ENCODE data around the gene ALS2CL. TPM values are rescaled to one million over a fixed set of nuclear protein-coding genes. Genes with fewer than 3 reads are reported as not detected.

Gene ALS2CL
- total RNA-seq, 3 donors from 2014 or later = 28.5 to 68.1 (median 43.7) TPM

DNA sequence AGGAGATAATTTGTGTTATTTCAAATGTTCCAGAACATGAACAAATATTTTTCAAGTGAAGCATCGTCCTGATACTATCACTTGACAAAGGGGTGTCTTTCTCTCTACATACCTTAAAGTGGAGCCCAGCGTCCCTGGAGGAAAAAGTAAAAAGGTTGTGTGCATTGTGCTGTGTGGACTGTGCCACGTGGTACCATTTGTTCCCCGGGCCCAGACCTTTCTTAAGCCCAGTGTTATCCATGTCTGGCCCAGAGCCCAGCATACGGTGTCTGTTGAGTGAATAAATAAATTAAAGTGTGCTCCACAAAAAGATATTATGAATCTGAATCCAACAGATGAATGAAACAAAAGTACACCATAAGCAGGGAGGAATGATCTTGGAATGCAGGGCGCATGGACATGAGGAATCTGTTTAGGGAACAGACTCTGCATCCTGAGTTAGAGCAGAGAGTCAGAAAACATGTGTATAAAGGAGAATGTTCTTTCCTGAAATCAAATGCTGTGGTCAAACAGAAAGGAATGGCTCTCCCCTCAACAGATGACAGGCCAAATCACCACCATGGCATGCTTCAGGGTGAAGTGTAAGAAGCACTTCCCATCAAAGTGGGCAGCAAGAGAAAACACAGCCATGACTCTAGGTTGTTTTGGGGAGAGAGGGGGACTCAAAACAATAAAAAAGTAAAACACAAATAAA, 32.3 kb upstream of the ALS2CL start:
- DNase-seq (no peak), ATAC-seq (no peak)
- intact Hi-C loops (cut with DNase I, micrococcal nuclease) = no loop called here

DNA sequence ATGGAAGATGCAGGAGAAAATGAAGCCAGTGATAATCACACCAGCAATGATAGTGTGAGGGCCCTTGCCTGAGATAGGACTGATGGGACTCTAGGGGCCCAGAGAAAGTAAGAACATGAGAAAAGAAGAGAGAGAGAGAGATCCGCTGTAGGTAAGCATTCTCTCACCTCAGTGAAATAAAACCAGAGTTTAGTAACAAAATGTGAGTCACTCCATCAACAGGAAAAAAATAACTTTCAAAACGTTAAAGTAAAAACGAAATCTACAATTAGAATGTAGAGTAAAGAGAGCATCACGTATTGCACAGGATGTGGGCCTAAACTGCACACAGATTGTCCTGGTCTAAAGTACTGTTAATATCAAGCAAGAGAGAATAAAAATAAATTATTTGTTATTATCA, 30.9 kb upstream of the ALS2CL start:
- Histone ChIP-seq H3K4me3 (no peak overlapping the region), H3K4me1 (ENCODE audit: low read depth) (no peaks in the 10 kb centered on the region), H3K9me3 (no peaks in the 10 kb centered on the region), H3K36me3 (ENCODE audit: low read depth) (no peaks in the 10 kb centered on the region)
- intact Hi-C loops (cut with DNase I, micrococcal nuclease) = no loop called here
- TF ChIP-seq, protein P1, sequence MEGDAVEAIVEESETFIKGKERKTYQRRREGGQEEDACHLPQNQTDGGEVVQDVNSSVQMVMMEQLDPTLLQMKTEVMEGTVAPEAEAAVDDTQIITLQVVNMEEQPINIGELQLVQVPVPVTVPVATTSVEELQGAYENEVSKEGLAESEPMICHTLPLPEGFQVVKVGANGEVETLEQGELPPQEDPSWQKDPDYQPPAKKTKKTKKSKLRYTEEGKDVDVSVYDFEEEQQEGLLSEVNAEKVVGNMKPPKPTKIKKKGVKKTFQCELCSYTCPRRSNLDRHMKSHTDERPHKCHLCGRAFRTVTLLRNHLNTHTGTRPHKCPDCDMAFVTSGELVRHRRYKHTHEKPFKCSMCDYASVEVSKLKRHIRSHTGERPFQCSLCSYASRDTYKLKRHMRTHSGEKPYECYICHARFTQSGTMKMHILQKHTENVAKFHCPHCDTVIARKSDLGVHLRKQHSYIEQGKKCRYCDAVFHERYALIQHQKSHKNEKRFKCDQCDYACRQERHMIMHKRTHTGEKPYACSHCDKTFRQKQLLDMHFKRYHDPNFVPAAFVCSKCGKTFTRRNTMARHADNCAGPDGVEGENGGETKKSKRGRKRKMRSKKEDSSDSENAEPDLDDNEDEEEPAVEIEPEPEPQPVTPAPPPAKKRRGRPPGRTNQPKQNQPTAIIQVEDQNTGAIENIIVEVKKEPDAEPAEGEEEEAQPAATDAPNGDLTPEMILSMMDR (IDR thresholded peaks at IDR 0.05) = no peak
- ATAC-seq (no peak), DNase-seq (no peak)

More for the DNA sequence above, 32.3 kb upstream of the ALS2CL start:
- H3K9me3 ChIP-seq = no peaks in the 10 kb centered on the region
- H3K4me3 ChIP-seq = no peak overlapping the region
- TF ChIP-seq, protein P1 (IDR thresholded peaks at IDR 0.05) = no peak
- no peaks in the 10 kb centered on the region for H3K36me3 ChIP-seq (ENCODE audit: low read depth)
- H3K4me1 ChIP-seq (ENCODE audit: low read depth) = no peaks in the 10 kb centered on the region

DNA sequence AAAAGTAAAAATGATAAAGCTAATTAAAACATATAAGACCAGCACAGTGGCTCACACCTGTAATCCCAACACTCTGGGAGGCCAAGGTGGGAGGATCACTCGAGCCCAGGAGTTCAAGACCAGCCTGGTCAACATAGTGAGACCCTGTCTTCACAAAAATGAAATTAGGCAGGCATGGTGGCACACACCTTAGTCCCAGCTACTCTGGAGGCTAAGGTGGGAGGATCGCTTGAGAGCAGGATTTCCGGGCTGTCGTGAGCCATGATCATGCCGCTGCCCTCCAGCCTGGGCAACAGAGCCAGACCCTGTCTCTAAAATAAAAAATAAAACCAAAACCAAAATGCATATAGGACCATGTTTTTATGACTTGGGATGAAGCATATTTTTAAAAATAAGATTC, 29.0 kb upstream of the ALS2CL start:
- no peak for ATAC-seq
- Histone ChIP-seq H3K4me3 (no peak overlapping the region), H3K9me3 (no peaks in the 10 kb centered on the region), H3K36me3 (ENCODE audit: low read depth) (no peaks in the 10 kb centered on the region), H3K4me1 (ENCODE audit: low read depth) (no peaks in the 10 kb centered on the region)
- intact Hi-C loops (cut with DNase I, micrococcal nuclease) = no loop called here
- DNase-seq = no peak
- TF ChIP-seq, protein P1 (IDR thresholded peaks at IDR 0.05) = no peak

DNA sequence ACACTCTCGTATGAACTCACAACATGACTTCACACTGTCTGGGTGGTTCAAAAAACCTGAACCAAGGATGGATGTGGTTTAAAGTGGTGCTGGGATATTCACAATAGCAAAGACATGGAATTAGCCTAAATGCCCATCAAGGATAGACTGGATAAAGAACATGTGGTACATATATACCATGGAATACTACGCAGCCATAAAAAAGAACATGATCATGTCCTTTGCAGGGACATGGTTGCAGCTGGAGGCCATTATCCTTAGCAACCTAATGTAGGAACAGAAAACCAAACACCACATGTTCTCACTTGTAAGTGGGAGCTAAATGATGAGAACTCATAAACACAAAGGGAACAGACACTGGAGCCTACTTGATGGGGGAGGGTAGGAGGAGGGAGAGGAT, 27.5 kb upstream of the ALS2CL start:
- intact Hi-C loops (cut with DNase I, micrococcal nuclease) = no loop called here
- no peak for ATAC-seq

DNA sequence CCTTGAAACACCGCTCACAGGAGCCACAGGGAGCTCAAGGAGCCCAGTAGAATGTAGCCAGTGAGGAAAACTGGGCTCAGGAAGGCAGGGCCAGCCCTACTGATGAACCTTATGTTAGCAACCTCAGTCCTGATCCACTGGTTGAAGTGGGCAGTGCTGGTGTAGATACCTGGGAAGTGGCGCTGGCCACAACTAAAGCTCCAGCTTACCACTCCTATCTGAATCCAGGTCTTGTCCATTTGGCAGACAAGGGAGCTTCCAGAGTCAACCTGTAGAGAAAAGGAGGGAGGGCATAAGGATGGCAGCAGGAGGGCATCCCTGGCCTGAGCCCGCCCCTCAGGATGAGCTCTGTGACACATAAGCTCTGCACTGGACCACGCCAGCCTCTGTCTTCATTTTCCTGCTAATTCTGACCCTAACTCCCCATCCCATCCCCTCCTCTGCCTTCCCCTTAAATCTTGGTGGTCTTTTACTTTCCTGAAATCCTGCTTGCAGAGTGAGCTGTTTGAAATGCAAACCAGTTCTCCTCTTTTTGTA, 26.3 kb upstream of the ALS2CL start:
- intact Hi-C loops (cut with DNase I, micrococcal nuclease) = no loop called here

More for the DNA sequence above, 27.5 kb upstream of the ALS2CL start:
- Histone ChIP-seq H3K9me3 (no peaks in the 10 kb centered on the region), H3K4me3 (no peak overlapping the region), H3K36me3 (ENCODE audit: low read depth) (no peaks in the 10 kb centered on the region), H3K4me1 (ENCODE audit: low read depth) (no peaks in the 10 kb centered on the region)
- TF ChIP-seq, protein P1 (IDR thresholded peaks at IDR 0.05) = no peak
- DNase-seq = no peak

More for the DNA sequence above, 26.3 kb upstream of the ALS2CL start:
- TF ChIP-seq, protein P1 (IDR thresholded peaks at IDR 0.05) = no peak
- DNase-seq (no peak), ATAC-seq (no peak)
- H3K4me1 ChIP-seq (ENCODE audit: low read depth) = no peaks in the 10 kb centered on the region
- H3K4me3 ChIP-seq = no peak overlapping the region
- H3K9me3 ChIP-seq = no peaks in the 10 kb centered on the region
- H3K36me3 ChIP-seq (ENCODE audit: low read depth) = no peaks in the 10 kb centered on the region

All from mucosa of descending colon (tissue), 3 donors.